CD4-positive, alpha-beta T cell treated with Interleukin-17A for 4 hours (primary cell): ENCODE results near the gene SYT2.
A peak's percentile ranks its signal among the peaks of the same experiment; 100 is the strongest.
"Not testable (repeated sequence)": the region's sequence is repeated elsewhere in the genome, so short reads cannot be mapped to it uniquely, and the experiment has no call there.

ENCODE experiments used
- DNase-seq: peaks from one replicate; pipeline ENCODE4 v3.0.0-alpha.2; 2020; ENCODE audit warnings: mixed read lengths

Gene SYT2

DNA sequence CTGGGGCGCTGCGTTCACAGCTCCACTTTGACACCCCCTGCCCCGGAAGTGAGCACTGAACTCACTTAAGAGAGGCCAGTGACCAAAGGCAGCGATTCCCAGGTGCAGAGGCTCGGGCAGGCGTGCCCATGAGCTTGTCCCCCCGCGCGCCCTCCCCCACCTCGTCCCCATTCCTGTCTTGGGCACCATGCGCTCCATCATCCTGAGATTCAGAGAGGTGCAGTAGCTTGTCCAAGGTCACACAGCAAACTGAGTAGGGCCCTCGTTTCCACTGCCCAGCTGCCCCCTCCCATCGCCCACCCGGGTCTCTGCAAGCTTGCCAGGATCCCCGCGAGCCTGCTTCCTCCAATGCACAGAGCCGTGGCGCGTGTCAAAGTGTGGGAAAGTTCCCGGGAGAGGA, 68.0 kb downstream of the SYT2 start:
- DNase-seq: no peak

DNA sequence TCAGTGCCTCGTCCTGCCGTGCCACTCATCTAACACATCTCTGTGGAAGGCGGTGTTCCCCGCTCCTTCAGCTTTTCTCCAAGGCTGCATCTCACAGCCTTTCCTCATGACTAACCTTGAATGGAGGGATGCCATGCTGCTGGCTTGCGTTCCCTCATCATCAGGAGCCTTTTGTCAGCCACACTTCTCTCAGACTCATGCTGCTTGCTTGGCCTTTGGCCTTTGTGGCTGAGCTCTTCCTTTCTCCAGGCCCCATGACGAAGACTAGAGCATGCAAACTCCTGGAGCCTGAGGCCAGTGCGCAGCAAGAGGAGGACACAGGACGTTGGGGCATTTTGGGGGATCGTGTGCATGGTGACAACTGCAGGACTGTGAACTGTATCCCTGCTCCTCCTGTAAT, 70.8 kb downstream of the SYT2 start:
- DNase-seq: no peak

DNA sequence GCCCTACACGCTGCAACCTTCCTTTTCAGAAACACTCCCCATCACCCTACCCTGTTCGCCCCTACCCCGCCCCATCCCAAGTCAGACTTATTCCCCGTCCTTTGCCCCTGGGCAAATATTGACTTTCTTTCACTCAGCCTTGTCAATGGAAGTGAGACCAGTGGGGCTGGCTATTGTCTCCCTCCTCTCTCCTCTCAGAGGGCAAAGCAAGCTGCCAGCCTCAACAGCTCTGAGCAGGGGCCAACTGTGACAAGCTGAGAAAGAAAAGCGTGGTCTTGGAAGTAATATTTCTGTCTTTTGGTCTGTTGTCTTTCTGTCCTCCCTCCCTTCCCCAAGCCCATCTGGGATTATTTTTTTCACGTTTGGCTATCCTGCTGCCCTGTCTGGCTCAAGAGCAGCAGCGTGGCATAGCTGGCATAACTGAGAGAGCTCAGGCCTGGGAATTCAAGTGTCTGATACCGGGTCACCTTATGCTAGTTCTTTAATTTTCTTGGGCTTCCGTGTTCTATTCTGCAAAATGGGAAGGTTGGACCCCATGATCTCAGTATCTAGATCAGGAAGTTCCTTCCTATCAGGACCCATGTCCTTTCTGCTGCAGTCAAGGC, 71.5 kb downstream of the SYT2 start:
- DNase-seq: not testable (repeated sequence)

DNA sequence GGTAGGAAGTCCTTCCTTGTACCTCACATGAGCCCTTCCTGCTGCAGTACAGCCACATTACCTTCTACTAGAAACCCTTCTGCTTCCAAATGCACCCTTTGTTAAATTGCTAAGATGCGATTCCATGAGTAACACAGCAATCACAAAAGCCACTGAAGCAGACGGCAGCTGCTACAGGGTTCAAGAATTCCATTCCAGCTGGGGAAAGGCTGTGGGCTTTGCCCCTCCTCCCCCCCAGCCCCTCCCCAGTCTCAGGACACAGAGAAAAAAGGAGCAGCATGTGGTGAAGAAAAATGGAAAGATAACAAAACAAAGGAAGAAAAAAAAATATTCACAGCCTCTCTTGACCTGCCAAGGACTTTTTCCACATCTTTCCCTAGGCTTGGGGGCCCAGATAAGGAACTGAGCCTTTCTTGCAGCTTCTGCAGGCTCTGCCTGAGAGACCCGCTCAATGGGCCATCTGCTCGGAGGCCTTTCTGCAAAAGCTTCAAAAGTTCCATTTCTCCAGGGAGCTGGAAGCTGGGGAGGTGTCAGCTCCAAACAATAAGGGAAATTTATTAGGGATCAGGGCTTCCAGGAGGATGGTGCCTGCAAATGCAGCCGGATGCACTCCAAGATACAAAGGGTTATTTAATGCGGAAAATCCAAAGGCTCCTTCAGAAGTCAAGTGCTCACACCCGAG, 72.1 kb downstream of the SYT2 start:
- DNase-seq: no peak

DNA sequence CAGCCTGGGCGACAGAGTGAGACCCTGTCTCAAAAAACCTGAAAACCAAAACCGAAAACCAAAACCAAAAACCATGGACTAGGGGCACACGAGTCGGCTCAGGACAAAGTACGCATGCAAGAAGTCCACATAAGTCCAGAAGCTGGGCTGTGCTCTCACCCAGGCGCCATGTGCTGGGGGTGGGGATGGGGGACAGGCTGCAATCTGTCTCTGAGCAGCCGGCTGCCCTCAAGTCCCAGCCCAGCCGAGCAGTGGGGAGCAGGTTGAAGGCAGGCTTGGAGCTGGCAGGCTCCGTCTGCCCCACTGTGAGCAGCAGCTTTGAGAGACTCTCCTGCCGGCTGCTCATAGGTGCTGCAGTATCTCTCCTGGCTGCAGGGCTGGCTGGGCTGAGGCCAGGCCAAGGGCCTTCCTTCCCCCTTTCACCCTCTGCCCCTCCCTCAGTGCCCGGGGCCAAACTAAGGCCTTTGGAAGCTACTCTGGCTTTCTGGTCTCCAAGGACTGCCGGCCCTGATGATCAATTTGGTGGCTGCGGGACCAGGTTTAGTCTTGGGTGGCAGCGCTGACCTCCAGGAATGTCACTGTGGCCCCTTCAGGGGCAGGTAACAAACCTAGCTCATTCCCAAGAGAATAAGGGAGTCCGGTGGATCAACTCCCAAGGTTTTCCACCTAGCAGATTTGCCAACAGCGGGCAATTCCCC, 72.8 kb downstream of the SYT2 start:
- not testable (repeated sequence) for DNase-seq

DNA sequence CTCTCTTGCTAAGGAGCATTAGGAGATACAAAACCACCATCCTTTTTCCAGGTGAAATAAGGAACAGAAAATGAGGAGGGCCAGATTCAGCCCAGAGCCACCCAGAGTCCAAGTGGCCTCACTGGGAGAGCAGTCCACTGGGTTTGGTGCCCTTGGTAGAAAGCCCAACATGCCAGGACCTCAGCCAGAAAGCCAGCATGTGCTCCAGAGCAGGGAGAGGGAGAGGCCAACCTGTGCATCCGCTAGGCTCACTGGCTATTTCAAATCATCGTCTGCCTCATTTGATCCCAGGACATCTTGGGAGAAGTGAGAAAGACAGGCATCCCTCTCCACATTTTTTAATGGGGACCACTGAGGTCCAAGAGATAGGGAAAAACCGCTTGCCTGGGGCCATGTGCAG, 74.1 kb downstream of the SYT2 start:
- DNase-seq: not testable (repeated sequence)

DNA sequence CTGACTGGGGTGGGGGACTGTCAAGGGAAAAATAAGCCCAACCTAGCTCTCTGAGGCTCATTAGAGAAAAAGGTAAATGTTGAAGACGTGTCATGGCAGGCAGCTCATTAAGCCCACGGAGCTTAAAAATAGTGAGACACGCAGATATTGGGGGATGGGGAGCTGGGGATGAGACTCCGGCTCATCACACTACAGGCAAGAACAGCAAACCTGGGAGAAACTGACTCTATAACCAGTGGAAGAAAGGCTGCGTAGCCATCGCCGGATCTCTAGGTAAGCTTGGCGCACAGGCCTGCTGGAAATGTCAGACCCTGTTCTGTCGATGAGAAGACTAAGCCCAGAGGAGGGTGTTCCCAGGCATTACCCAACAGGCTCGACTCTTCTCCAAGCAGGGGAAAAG, 78.0 kb downstream of the SYT2 start:
- no peak for DNase-seq

DNA sequence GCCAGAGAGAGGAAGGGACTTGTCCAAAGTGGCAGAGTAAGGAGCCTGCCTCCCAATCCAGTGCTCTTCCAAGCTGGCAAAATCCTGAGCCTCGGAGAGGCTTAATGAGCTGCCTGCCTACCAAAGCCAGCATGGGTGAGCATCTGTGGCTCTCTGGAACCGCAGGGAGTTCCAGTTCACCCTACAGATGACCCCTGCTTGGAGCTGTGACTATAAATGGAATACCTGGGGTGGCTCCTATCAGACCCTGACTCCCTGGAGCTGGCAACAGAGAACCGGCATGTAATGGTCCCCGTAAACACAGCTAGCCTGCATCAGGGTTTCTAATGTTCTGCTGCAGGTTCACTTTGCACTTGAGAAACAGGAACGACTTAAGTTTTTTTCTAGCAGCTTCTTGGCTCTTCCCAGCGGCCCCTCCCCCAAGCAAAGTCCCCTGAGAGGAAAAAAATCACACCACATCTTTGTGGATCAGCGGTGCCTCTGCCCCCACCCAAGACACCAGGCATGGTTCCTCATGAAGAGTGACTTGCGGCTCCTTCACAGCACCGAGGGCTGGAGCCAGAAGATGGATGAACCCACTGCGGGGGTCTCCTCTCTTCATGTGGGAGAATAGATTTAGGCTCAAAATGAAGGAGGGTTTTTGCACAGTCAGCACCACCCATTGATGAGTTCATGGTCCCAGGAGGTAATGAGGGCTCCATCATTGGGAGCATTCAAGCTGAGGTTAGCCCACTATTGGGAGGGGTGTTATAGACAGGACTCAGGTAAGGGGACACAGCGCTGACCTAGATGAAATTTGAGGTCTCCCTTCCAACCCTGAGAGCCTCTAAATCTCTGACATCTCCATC, 79.0 kb downstream of the SYT2 start:
- DNase-seq: no peak

DNA sequence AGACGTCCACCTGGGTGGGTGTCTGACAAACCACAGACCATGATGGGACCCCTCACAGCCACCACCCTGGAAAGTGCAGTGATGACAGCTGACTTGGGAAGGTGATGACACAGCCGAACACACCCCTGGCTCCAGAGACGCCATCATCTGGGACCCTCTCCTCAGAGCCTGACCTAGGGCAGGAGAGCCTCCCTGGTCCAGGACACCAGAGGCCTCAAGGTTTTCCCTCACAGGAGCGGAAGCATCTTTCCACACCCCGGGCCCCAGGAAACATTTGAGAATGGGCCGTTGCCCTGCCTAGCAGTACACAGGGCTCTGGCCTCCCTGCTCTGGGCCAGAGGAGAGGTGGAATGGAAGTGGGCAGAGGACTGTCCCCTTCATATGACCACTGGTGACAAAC, 79.7 kb downstream of the SYT2 start:
- no peak for DNase-seq

DNA sequence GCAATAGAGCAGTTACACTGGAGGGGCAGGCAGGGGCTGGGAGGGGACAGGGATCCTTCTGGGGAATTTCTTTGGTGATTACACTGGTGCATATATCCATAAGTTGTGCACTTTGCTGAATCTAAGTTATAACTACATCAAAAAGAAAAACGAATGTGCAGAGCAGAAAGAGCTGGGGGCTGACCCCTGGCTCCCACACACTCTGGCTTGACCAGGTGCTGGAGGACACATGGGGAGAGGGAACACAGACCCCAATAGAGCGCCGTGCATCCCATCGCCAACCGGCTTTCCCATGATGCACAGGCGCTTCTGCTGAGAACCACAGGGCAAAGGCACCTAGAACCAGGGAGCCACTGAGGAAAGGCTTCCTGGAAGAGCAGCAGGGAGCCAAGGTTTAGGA, 80.2 kb downstream of the SYT2 start:
- DNase-seq: not testable (repeated sequence)

DNA sequence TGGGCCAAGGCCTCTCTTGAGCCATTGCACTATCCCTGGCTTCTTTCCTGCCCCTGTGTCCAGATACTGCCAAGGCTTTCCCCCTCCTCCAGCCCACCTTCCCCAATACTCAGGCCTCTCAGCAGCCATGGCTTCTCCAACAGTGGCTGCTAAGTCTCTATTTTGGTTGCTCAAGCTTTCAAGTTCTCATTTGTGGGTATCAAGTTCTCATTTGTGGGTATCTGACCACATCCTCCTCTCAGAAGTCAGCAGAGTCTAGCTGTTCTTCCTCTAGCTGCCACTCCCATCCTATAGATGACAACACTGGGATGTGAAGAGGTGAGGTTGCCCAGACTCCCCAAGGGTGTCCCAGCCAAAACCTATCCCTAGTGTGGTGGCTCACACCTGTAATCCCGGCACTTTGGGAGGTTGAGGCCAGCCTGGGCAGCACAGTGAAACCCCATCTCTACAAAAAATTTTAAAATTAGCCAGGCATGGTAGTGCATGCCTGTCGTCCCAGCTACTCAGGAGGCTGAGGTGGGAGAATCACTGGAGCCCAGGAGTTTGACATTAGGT, 80.9 kb downstream of the SYT2 start:
- DNase-seq: peak; percentile 23

DNA sequence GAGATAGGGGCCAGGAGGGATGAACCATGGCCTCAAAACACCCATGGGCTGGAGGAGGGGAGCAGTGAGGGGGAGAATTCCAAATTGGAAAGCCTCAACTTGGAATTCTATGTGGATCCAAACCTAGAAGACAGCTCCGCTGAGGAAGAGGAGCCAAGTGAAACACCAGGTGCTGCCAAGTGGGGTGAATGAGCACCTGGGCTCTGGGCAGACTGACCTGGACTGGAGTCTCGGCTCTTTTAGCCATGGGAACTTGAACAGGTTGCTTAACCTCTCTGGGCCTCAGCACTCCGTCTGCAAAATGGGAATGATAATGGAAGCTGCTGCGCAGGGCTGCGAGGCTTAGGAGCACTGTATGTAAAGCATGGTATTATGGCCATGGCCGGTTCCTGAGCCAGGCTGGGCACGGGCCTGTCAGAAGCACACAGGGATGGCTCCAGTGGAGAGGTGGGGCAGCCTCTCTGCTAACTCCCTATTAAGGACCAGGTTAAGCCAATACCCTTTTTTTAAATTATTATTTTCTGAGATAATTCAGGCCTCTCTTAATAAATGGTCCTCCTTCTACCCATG, 81.5 kb downstream of the SYT2 start:
- no peak for DNase-seq

DNA sequence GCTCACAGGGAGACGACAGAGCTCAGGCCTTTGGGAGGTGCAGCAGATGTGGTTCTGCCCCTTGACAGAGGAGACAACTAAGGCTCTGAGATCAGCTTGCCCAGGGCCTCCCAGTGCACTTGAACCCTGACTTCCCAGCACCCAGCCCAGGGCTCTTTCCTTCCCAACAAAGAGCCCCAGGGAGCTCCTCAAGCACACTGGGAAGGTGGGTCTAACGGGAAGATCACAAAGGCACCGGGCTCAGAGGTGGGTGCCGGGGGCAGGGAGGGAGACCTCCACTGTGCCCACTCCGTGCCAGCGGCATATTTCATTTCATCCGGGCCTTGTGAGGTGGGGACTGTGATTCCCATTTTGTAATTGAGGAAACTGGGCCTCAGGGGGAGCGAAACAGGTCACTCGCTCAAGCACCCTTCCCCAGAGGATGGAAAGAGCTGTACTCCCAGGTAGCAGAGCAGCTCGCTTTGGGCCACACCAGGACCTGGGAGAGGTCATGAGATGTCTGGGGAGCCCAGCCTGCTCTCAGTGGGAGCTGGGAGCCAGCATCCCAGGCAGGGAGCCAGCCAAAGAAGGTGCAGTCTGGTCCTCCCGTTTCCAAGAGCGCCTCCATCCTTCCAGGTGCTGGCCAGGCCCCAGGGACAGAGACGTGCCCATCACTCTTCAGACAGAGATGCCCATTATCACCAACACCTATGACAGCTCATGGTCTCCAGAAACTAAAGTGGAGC, 82.3 kb downstream of the SYT2 start:
- no peak for DNase-seq

DNA sequence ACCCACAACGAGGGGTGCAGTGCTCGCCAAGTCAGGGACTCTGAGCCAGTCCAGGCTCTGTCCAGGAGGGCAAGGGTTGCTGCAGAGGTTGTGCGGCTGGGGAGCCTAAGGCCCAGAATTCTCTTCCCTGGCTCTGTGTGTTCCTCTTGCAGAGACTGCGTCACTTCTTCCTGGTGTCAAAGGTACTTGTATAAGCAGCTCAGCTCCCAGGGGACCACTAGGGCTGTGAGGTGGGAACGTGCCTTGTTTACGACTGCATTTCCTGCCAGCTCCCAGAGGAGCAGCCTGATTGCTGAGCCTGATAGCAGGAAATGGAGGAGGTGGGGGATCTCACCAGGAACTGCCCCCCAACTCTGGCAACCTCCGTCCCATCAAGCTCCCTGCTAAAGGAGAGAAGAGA, 83.2 kb downstream of the SYT2 start:
- not testable (repeated sequence) for DNase-seq

DNA sequence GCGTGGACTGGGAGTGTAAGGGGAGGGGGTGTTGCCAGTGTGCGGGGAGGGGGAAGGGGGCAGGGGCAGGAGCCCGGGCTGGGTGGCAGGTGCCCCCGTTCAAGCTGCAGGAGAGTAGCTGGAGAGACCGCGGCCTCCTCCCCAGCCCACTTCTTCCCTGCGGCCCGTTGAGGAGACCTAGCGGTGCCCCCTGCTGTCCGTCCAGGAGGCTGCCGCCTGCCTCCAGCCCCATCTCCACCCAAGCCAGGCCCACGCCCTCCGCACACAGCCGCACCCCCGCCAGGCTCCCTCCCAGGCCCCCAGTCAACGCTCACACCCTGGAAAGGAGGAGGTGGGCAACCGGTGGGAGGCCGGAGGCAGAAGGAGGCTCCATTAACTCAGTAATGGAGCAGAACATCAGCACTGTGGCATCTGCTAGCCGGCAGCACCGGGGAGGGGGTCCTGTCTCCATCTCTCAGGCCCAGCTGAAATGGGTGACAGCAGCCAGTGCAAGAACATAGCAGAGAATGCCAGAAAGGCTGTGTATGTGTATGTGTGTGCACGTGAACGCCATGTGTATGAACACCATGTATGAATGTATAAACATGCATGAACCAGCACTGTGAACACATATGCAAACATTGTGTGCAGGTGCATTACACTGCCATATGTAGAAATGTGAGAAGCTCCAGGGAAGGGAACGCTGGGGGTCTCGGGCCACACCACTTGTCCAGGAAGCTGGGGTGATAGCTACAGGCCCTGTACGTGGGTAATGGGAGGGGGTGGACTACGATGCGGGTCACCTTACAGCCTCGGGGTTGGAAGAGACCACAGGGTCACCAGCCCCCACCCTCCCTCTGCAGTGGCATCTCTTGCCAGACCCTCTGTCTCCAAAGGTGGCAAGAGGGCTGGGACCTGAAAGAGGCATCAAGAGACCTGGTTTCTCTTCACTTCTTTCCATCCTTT, 84.6 kb downstream of the SYT2 start:
- DNase-seq: peak; percentile 66

DNA sequence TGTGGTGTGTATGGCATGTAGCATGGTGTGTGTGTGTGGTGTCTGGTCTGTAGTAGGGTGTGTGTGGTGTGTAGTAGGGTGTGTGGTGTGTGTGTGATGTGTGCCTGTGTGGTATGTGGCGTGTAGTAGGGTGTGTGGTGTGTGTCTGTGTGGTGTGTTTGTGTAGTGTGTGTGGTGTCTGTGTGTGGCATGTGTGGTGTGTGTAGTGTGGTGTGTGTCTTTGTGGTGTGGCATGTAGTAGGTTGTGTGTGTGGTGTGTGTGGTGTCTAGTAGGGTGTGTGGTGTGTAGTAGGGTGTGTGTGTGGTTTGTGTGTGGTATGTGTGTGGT, 85.5 kb downstream of the SYT2 start:
- DNase-seq: no peak

DNA sequence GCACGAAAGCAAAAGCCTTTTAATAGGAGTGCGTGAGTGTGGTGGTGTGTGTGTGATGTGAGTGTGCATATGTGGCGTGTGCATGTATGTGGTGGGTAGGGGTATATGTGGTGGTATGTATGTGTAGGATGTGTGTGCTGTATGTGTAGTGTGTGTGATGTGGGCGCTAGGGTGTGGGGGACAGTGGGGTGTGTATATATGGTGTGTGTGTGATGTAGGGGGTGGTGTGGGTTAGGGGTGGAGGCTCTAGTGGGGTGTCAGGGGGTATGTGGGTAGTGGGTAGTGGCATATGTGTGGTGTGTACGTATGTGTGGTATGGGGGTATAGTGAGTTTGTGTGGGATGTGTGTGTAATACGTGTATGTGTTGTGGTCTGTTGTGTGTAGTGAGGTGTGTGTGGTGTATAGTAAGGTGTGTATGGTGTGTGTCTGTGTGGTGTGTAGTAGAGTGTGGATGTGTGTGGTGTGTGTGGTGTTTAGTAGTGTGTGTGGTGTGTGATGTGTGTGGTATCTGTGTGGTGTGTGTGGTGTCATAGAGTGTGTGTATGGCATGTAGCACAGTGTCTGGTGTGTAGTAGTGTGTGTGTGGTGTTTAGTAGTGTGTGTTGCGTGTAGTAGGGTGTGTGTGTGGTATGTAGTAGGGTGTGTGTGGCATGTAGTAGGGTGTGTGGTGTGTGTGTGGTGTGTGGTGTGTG, 86.0 kb downstream of the SYT2 start:
- DNase-seq: no peak

DNA sequence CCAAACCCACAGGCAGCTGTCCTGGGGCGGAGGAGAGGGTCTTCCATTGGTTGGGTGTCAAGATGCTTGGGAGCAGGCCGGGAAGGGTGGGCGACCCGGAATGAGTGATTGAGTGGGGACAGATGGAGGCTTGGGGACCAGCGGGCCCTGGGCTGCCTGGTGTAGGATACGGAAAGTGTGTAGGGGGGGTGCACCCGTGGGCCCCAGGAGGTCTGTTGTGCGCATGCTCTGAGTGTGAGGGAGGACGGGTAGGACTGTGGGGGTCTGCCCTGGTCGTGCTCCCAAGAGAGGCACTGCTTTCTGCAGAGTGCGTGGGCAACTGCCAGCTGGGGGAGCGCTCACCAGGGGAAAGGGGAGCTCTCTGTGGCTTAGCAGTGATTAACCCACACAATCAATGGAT, 86.8 kb downstream of the SYT2 start:
- DNase-seq: not testable (repeated sequence)

DNA sequence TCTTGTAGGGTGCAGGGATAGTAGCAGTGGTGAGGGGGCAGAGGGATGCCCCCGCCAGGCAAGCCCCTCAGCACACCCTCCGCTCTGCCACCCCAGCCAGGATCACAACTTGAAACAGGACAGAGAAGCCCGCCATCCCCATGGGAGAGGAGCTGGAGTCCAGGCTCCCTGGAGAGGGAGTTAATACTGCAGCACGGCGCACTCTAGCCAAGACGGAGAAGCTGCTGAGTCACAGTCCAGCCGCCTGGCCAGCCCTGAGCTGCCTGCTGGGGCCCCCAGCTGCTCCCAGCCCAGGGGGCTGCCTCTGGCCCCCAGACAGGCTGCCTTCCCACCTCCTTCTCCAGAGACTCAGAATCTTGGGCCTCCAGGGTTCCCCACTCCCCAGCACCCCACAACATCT, 87.2 kb downstream of the SYT2 start:
- no peak for DNase-seq

DNA sequence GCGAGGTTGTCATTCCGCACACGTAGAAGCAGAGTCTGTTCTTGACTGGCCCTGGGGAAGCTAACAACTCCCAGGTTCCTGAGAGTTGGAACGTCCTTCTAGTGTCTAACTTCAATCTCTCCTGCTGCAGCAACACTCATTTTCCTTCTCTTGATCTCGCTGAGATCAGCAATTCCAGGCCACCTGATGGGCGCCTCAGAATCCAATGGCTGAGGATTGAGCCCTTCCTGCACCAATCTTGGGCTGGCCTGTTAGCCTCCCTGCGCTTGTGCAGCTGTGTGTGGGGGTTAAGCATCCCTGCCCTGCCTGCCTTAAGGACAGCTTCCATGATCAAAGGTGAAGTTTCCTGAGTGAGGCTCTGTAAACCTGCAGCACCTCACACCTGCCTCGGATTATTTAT, 87.9 kb downstream of the SYT2 start:
- DNase-seq: no peak
